Activated B cell treated with CpG ODN at 0.5 μM for 24 hours (primary cell): ENCODE measurements around the gene SRL. TPM values are rescaled to one million over a fixed set of nuclear protein-coding genes. Genes with fewer than 3 reads are reported as not detected.
A peak's percentile ranks its signal among the peaks of the same experiment; 100 is the strongest.

Experiments used
- ATAC-seq: fragments of 200-7000 bp; cut with Tn5 transposase; one replicate; pipeline ENCODE4 v1.10.0; 2021; ENCODE audit warnings: low read depth, mild to moderate bottlenecking, moderate library complexity
- CTCF ChIA-PET: fragments of 350-600 bp; sonication (Branson Sonifier 250); formaldehyde crosslinking; loops from one replicate; lab custom pipeline; 2021; ENCODE audit warnings: antibody characterized with exemption; lab: Charles Lee
- POLR2A ChIA-PET: fragments of 350-600 bp; sonication (Branson Sonifier 250); formaldehyde crosslinking; loops from one replicate; lab custom pipeline; 2021; ENCODE audit warnings: antibody characterized with exemption; lab: Charles Lee
- DNase-seq: peaks from one replicate; pipeline ENCODE4 v3.0.0; 2022
- H3K27ac Mint-ChIP-seq: one replicate; pipeline ENCODE4 v1.8.0; 2020; ENCODE audit warnings: mixed read lengths
- H3K27me3 Mint-ChIP-seq: one replicate; pipeline ENCODE4 v1.8.0; 2021; ENCODE audit warnings: mixed read lengths
- H3K36me3 Mint-ChIP-seq: one replicate; pipeline ENCODE4 v1.8.0; 2021; ENCODE audit warnings: low read depth, mixed read lengths
- H3K4me1 Mint-ChIP-seq: one replicate; pipeline ENCODE4 v1.8.0; 2021; ENCODE audit warnings: mixed read lengths
- H3K4me3 Mint-ChIP-seq: one replicate; pipeline ENCODE4 v1.8.0; 2020; ENCODE audit warnings: mild to moderate bottlenecking, mixed read lengths
- H3K9me3 Mint-ChIP-seq: one replicate; pipeline ENCODE4 v1.8.0; 2020; ENCODE audit warnings: mixed read lengths
- intact Hi-C: fragments of 100-400 bp; cut with micrococcal nuclease; formaldehyde crosslinking; loops from one replicate; pipeline ENCODE4 v1.15.1; 2024
- total RNA-seq: library from RNA; stranded (reverse); gene quantifications from 2 replicates; pipeline ENCODE4 v1.2.3, GENCODE V29; 2022
- TF ChIP-seq, protein P1 (sequence below): fragments of 200-600 bp; IDR thresholded peaks from one replicate; pipeline ENCODE4 v1.8.0; 2022; ENCODE audit warnings: antibody characterized with exemption, mild to moderate bottlenecking

Gene SRL
- total RNA-seq, 1 donor from 2014 or later: not detected

DNA sequence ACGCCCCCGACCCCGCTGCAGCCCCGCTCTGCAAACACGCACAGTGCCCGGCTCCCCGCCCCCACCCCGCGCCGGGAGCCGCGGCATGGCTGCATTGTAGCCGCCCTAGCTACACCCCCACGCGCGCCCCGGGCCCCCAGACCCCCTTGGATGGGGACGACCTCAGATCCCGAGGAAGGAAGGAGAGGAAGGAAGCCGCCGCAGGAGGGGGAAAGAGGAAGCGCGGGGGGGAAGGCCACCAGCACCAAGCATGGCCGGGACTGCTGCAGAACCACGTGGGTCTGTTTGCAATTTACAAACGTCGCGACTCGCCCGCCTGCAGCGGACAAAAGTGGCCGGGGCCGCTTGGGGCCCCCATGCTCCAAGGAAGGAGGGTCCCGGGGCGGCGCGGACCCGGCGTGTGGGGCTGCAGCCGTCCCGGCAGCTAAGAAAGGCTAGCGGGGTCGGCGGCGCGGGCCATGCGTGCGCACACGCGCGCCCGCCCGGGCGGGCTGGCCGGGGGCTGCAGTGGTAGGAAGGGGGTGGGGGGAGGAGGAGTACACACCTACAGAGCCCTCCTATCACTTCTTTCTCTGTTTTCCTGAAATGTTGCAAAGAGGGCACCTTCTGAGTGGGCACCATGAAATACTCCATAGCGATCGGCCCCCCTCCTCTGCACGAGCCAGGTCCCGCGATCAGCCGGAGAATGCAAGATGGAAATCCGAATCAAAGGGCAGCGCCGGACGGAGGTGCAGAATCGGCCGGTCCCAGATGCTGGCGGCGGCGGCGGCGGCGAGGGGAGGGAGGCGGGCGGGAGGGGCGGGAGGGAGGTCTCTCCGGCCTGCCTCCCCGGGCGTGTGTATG lies 30.5 kb upstream of the SRL start:
- intact Hi-C loops: loop anchor here (2.0 to 5.0 kb wide), 7 partner anchors 16 to 660 kb away; partner anchors contain the start of genes CREBBP, DNAJA3, NMRAL1 and PAM16

DNA sequence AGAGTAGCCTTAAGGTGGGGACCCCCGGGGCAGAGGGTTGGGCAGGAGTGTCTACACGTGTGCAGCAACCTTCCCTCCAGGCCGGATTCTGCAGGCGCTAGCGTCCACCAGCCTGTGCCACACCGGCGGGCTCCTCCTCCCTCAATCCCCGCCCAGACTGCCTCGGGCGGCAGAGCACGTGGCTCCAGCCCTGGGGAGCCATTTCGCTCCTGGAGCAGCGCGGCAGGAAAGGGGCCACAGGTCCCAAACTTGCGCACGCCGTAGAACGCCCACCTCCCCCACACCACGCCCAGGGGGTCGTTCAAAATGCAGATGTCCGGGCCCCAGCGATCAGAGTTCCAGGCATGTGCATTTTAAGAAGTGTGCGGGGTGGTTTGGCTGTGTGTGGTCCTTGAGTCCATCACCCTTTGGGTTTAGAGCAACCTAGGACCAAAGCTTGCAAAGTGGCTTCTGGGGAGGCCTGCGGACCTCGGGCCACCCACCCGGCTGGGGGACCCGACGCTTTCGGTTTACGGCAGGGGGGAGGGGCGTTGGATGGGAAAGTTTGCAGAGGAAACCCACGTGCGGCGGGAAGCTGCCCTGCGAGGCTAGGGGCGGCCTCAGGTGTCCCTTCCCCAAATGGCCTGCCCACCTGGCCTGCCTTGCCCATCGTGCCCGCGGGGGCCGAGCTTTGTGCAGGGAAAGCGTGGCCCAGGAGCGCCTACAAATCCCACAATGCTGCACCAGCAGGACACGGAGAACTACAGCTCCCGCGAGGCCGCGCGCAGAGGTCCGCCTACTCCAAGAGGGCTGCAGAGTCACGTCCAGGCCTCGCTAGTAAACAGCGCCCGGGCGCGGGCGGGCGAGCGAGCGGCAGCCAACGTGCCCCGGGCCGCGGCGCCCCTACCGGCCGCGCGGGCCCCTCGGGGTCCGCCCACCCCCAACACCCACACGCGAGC lies 29.6 kb upstream of the SRL start:
- POLR2A ChIA-PET: interaction anchor here (0.6 to 4.0 kb wide), 17 partner anchors 10 to 1120 kb away, joined by 3 to 78 read pairs (median 4); partner anchors contain the start of genes ANKS3, CREBBP, DNAAF8 and HMOX2
- ATAC-seq (peak; percentile 81), DNase-seq (peak; percentile 82)
- Mint-ChIP-seq H3K4me3 (peak overlapping the region; percentile 86), H3K9me3 (no peaks in the 10 kb centered on the region), H3K36me3 (no peaks in the 10 kb centered on the region), H3K27ac (peak overlapping the region; percentile 88), H3K27me3 (no peaks in the 10 kb centered on the region), H3K4me1 (peaks cover 11% of the 10 kb centered on the region)
- CTCF ChIA-PET: interaction anchor here (0.8 to 4.8 kb wide), 4 partner anchors 13 to 57 kb away, joined by 3 to 31 read pairs (median 4); no protein-coding TSS in a partner anchor
- intact Hi-C loops: loop anchor here (1.0 to 5.0 kb wide), 11 partner anchors 17 to 659 kb away; partner anchors contain the start of genes CREBBP, DNAJA3, NMRAL1 and NUDT16L1
- TF ChIP-seq, protein P1, sequence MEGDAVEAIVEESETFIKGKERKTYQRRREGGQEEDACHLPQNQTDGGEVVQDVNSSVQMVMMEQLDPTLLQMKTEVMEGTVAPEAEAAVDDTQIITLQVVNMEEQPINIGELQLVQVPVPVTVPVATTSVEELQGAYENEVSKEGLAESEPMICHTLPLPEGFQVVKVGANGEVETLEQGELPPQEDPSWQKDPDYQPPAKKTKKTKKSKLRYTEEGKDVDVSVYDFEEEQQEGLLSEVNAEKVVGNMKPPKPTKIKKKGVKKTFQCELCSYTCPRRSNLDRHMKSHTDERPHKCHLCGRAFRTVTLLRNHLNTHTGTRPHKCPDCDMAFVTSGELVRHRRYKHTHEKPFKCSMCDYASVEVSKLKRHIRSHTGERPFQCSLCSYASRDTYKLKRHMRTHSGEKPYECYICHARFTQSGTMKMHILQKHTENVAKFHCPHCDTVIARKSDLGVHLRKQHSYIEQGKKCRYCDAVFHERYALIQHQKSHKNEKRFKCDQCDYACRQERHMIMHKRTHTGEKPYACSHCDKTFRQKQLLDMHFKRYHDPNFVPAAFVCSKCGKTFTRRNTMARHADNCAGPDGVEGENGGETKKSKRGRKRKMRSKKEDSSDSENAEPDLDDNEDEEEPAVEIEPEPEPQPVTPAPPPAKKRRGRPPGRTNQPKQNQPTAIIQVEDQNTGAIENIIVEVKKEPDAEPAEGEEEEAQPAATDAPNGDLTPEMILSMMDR: no peak

More for the DNA sequence above, 30.5 kb upstream of the SRL start:
- Mint-ChIP-seq H3K36me3 (no peaks in the 10 kb centered on the region), H3K27me3 (no peaks in the 10 kb centered on the region), H3K4me1 (peaks cover 10% of the 10 kb centered on the region), H3K4me3 (peak overlapping the region; percentile 89), H3K27ac (peak overlapping the region; percentile 83), H3K9me3 (no peaks in the 10 kb centered on the region)
- ChIA-PET POLR2A (interaction anchor here (0.6 to 4.0 kb wide), 23 partner anchors 10 to 1121 kb away, joined by 3 to 78 read pairs (median 4); partner anchors contain the start of genes ANKS3, CDIP1, CORO7 and DNAAF8), CTCF (interaction anchor here (1.0 to 4.8 kb wide), 3 partner anchors 18 to 59 kb away, joined by 3 to 31 read pairs (median 3); no protein-coding TSS in a partner anchor)
- DNase-seq (no peak), ATAC-seq (peak; percentile 18)
- TF ChIP-seq, protein P1: no peak

DNA sequence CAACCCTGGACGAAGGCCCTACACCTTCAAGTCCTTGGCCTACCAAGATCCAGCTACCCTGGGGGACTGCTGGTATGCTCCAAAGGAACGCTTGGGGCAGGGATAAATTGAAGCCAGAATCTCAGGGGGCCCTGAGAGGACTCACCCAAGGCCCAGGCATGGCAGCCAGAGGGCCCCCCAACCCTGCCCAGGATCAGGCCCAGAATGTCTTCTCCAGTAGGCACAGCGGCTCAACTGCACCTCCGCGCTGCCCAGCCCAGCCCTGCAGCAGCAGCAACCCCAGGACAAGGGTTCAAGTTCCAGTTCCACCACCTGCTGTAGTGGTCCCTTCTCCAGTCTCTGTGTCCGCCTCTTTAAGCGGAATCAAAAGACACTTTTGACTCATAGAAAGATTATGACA lies 28.7 kb upstream of the SRL start:
- POLR2A ChIA-PET: interaction anchor here (1.7 to 4.0 kb wide), 4 partner anchors 13 to 354 kb away, joined by 4 to 78 read pairs (median 16); partner anchors contain the start of gene MGRN1
- CTCF ChIA-PET: interaction anchor here (1.5 to 4.8 kb wide), 2 partner anchors 12 to 16 kb away, joined by 6 to 31 read pairs; no protein-coding TSS in a partner anchor
- ATAC-seq: no peak
- Mint-ChIP-seq H3K36me3 (peaks cover 2% of the 10 kb centered on the region), H3K27me3 (no peaks in the 10 kb centered on the region), H3K27ac (peak overlapping the region; percentile 88), H3K4me3 (peak overlapping the region; percentile 86), H3K4me1 (peaks cover 11% of the 10 kb centered on the region), H3K9me3 (no peaks in the 10 kb centered on the region)
- intact Hi-C loops: loop anchor here (5.0 kb wide), 4 partner anchors 82 to 658 kb away; partner anchors contain the start of genes NMRAL1, PAM16 and SLX4
- DNase-seq: no peak
- TF ChIP-seq, protein P1: no peak

DNA sequence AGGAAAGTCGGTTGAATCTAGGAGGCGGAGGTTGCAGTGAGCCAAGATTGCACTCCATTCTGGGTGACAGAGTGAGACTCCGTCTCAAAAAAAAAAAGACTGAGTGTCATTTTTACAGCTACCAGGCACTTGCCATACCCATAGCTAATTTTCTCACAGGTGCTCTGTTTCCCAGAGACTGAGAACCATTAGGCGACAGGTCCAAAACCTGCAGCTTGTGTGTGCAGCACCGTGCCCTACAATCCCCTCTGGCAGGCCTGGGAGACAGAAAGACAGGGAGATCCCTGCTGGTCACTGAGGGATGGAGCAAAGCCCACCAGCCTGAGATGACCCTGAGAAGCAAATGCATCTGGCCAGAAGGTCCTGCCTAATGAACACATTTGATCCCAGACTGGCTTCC lies 28.2 kb upstream of the SRL start:
- intact Hi-C loops: loop anchor here (5.0 kb wide), 4 partner anchors 82 to 658 kb away; partner anchors contain the start of genes NMRAL1, PAM16 and SLX4
- H3K4me3 Mint-ChIP-seq: no peak overlapping the region
- H3K4me1 Mint-ChIP-seq: peaks cover 11% of the 10 kb centered on the region
- H3K36me3 Mint-ChIP-seq: peaks cover 2% of the 10 kb centered on the region
- no peak for DNase-seq
- H3K27me3 Mint-ChIP-seq: no peaks in the 10 kb centered on the region
- ATAC-seq: no peak
- TF ChIP-seq, protein P1: no peak
- POLR2A ChIA-PET: interaction anchor here (1.6 to 2.1 kb wide), 2 partner anchors 12 to 17 kb away, joined by 5 to 6 read pairs; no protein-coding TSS in a partner anchor
- no peaks in the 10 kb centered on the region for H3K9me3 Mint-ChIP-seq
- CTCF ChIA-PET: interaction anchor here (1.5 to 4.8 kb wide), 2 partner anchors 12 to 16 kb away, joined by 6 to 31 read pairs; no protein-coding TSS in a partner anchor
- H3K27ac Mint-ChIP-seq: no peak overlapping the region
